ENCODE measurements around the gene SHQ1.

The SHQ1 gene

GRCh38 chr3:72847751-72848702, at the start of gene SHQ1:
TSS of gene SHQ1 (minus strand) at chr3:72848445. CDS start at chr3:72848340, 105 bp downstream.
- intact Hi-C loops (cut with DNase I; ENCODE audit: low total_unique reads): loop anchor here (5.0 to 10.0 kb wide), 2 partner anchors 39 to 207 kb away; partner anchors contain the start of gene GXYLT2

GRCh38 chr3:72897758-72898007, 49.4 kb upstream of the SHQ1 start:
- no peak overlapping the region for H3K27ac ChIP-seq
- intact Hi-C loops (cut with DNase I; ENCODE audit: low total_unique reads): no loop called here
- H3K9me3 ChIP-seq: no peaks in the 10 kb centered on the region
- H3K4me3 ChIP-seq: no peak overlapping the region
- no peaks in the 10 kb centered on the region for H3K27me3 ChIP-seq
- DNase-seq: no peak
- H3K4me1 ChIP-seq: peaks cover 0 to 10% (median 7%) of the 10 kb centered on the region in 4 donors
- no peak for TF ChIP-seq CTCF (IDR thresholded peaks at IDR 0.05)
- H3K36me3 ChIP-seq: no peaks in the 10 kb centered on the region

More at GRCh38 chr3:72847751-72848702, at the start of gene SHQ1:
- no peaks in the 10 kb centered on the region for H3K27me3 ChIP-seq
- peak within 1 kb of the TSS; percentile 65 to 77 for H3K27ac ChIP-seq
- H3K4me3 ChIP-seq: peak within 1 kb of the TSS; percentile 65 to 99
- H3K4me1 ChIP-seq: peaks cover 0 to 25% (median 21%) of the 10 kb centered on the region in 4 donors
- no peaks in the 10 kb centered on the region for H3K9me3 ChIP-seq
- H3K36me3 ChIP-seq: no peaks in the 10 kb centered on the region
- DNase-seq: peak; percentile 97
- peak in 1 of 2 experiments; percentile 5 for TF ChIP-seq CTCF (IDR thresholded peaks at IDR 0.05)

GRCh38 chr3:72896996-72897757, 48.9 kb upstream of the SHQ1 start:
- H3K9me3 ChIP-seq: no peaks in the 10 kb centered on the region
- no peak for TF ChIP-seq CTCF (IDR thresholded peaks at IDR 0.05)
- no peaks in the 10 kb centered on the region for H3K36me3 ChIP-seq
- intact Hi-C loops (cut with DNase I; ENCODE audit: low total_unique reads): no loop called here
- peaks cover 0 to 10% (median 3%) of the 10 kb centered on the region in 4 donors for H3K4me1 ChIP-seq
- no peak overlapping the region for H3K4me3 ChIP-seq
- H3K27me3 ChIP-seq: no peaks in the 10 kb centered on the region
- H3K27ac ChIP-seq: no peak overlapping the region
- no peak for DNase-seq

- TF ChIP-seq CTCF (IDR thresholded peaks at IDR 0.05): no peak
- no peak overlapping the region for H3K27ac ChIP-seq
- H3K9me3 ChIP-seq: no peaks in the 10 kb centered on the region
- no peak for DNase-seq
- H3K4me3 ChIP-seq: no peak overlapping the region
- intact Hi-C loops (cut with DNase I; ENCODE audit: low total_unique reads): no loop called here
- no peaks in the 10 kb centered on the region for H3K36me3 ChIP-seq
- no peaks in the 10 kb centered on the region for H3K27me3 ChIP-seq
- peaks cover 0 to 31% (median 9%) of the 10 kb centered on the region in 4 donors for H3K4me1 ChIP-seq
These were observed 46.8 kb upstream of the SHQ1 start for GRCh38 chr3:72894976-72895552.

- Histone ChIP-seq H3K4me3 (no peak overlapping the region), H3K36me3 (no peaks in the 10 kb centered on the region), H3K4me1 (peaks cover 0 to 48% (median 8%) of the 10 kb centered on the region in 4 donors), H3K27me3 (no peaks in the 10 kb centered on the region), H3K9me3 (no peaks in the 10 kb centered on the region), H3K27ac (peak overlapping the region in 1 of 2 donors; percentile 38)
- intact Hi-C loops (cut with DNase I; ENCODE audit: low total_unique reads): no loop called here
- no peak for TF ChIP-seq CTCF (IDR thresholded peaks at IDR 0.05)
- no peak for DNase-seq
These were observed 44.6 kb upstream of the SHQ1 start for GRCh38 chr3:72892870-72893269.
